GM12878 (cell line): ENCODE results near the gene DBNL. TPM values are rescaled to one million over a fixed set of nuclear protein-coding genes. Genes with fewer than 3 reads are reported as not detected.
A peak's percentile ranks its signal among the peaks of the same experiment; 100 is the strongest.

Source experiments
- RB1 ChIP-seq: fragments of 450-650 bp; formaldehyde crosslinking; IDR thresholded peaks from 2 replicates; pipeline ENCODE4 v1.6.1; 2017; ENCODE audit warnings: mild to moderate bottlenecking, borderline replicate concordance
- ZNF217 ChIP-seq: fragments of 450-650 bp; IDR thresholded peaks from 2 replicates; pipeline ENCODE4 v1.6.1; 2017; ENCODE audit warnings: antibody characterized with exemption, mild to moderate bottlenecking
- ZZZ3 ChIP-seq: IDR thresholded peaks from 2 replicates; pipeline ENCODE4 v1.6.1; 2011; ENCODE audit warnings: low read depth; ENCODE audit not compliant: control insufficient read depth, insufficient read length
- microRNA-seq: library from miRNA; unstranded; fragments of <30 nt; microRNA quantifications from one replicate; pipeline ENCODE4, GENCODE V29; 2018
- polyA plus RNA-seq, 11 experiments: library from polyadenylated mRNA; depleted of rRNA in 4 of 11; unstranded in 6 of 11; stranded (reverse) in 5 of 11; fragments of >200 nt; fragmentation: Nextera tagmentation in 4 of 11; fragmentation: Illumina TruSeq in 1 of 11; extraction: Ambion mirVana in 4 of 11; extraction: Trizol in 1 of 11; gene quantifications; 1 replicate in 1 of 11; 2 replicates in 10 of 11; pipeline versions ENCODE4 v1.2.1 to v1.2.3, GENCODE V29; 2011 to 2016; ENCODE audit warnings: inconsistent platforms in 2 of 11, missing spikeins in 2 of 11, low read depth in 1 of 11
- total RNA-seq, 4 experiments: library from RNA; depleted of rRNA in 3 of 4; stranded (reverse); fragments of >200 nt in 3 of 4; fragmentation: Illumina TruSeq in 1 of 4; extraction: Trizol in 1 of 4; gene quantifications; 2 replicates each; pipeline versions ENCODE4 v1.2.1 to v1.2.3, GENCODE V29; 2013 to 2021

Gene DBNL
- total and polyA plus RNA-seq, 10 of the 15 experiments (the other 5 are each of a cell fraction or from before 2014, with no cell fraction given) = 4.1 to 179 (median 84.3) TPM

DNA sequence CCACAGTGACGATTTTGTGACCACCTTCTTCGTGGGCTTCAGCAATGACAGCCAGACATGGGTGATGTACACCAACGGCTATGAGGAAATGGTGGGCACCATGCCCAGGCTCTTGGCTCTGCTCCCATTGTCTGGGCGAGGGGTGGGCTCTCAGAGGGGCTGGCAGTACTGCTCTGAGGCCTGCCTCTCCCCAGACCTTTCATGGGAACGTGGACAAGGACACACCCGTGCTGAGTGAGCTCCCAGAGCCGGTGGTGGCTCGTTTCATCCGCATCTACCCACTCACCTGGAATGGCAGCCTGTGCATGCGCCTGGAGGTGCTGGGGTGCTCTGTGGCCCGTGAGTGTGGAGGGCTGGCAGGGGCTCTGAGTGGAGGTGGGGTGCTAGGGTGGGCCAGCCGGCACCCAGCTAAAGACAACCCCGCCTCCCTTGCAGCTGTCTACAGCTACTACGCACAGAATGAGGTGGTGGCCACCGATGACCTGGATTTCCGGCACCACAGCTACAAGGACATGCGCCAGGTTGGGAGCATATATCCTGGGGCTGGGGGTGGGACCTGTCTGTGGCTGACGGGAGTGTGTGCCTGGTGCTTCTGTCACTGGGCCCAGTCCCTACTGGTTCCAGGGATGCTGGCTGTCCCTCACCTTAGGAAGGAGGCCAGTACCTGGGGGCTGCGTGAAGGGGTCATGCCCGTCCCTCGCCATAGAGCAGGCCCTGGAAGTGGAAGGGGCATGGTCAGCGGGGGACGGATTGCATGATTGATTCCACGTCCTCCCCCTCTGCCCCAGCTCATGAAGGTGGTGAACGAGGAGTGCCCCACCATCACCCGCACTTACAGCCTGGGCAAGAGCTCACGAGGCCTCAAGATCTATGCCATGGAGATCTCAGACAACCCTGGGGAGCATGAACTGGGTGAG is 66.5 kb downstream of the DBNL start (continued):
- TF ChIP-seq ZZZ3 = no peak
- TF ChIP-seq ZNF217 = no peak
- TF ChIP-seq RB1 = no peak

Small RNA genes within 50 kb of the gene (microRNA-seq; reads per million reads assigned to microRNA genes)
- gene MIR6837 = not detected
- gene MIR6838 = 4.0 reads per million, percentile 23 among the genes with 10 or more reads in this experiment

Other genes with a start within 250 kb of the DBNL start
Only the 7 nearest of the 11 such genes appear.
- 9.9 and 12.3 TPM in 2 replicates for gene UBE2D4, start 118.3 kb upstream of the DBNL start, total RNA-seq (2014; rRNA removed)
- gene UBE2D4, start 118.3 kb upstream of the DBNL start, total RNA-seq (2014; rRNA removed; fragmentation: Illumina TruSeq; extraction: Trizol) = 6.6 and 6.7 TPM in 2 replicates
- 8.9 and 10.9 TPM in 2 replicates for gene UBE2D4, start 118.3 kb upstream of the DBNL start, total RNA-seq (2021)
- 11.3 and 16.6 TPM in 2 replicates for gene UBE2D4, start 118.3 kb upstream of the DBNL start, polyA plus RNA-seq (2011; rRNA removed)
- 8.1 and 10.8 TPM in 2 replicates for gene UBE2D4, start 118.3 kb upstream of the DBNL start, polyA plus RNA-seq (2014; fragmentation: Illumina TruSeq; extraction: Trizol)
- gene UBE2D4, start 118.3 kb upstream of the DBNL start, polyA plus RNA-seq (2014; fragmentation: Nextera tagmentation; extraction: Ambion mirVana) = 1 to 10 TPM; 3.5 to 5.3 TPM
- gene UBE2D4, start 118.3 kb upstream of the DBNL start, polyA plus RNA-seq (2014; rRNA removed) = 9.3 and 11.6 TPM in 2 replicates
- gene UBE2D4, start 118.3 kb upstream of the DBNL start, polyA plus RNA-seq (2016; fragmentation: Nextera tagmentation; extraction: Ambion mirVana) = 10 to 100 TPM; 15.4 to 16.2 TPM
- gene SPDYE1, start 46.8 kb upstream of the DBNL start, total RNA-seq (2014; rRNA removed) = 0.11 TPM in 1 of 2 replicates, not detected in the other
- 0.04 TPM in 1 of 2 replicates, not detected in the other for gene SPDYE1, start 46.8 kb upstream of the DBNL start, total RNA-seq (2014; rRNA removed; fragmentation: Illumina TruSeq; extraction: Trizol)
- not detected in 2 replicates for gene SPDYE1, start 46.8 kb upstream of the DBNL start, total RNA-seq (2021)
- gene SPDYE1, start 46.8 kb upstream of the DBNL start, polyA plus RNA-seq (2011; rRNA removed) = 0.05 TPM in 1 of 2 replicates, not detected in the other
- not detected in 2 replicates for gene SPDYE1, start 46.8 kb upstream of the DBNL start, polyA plus RNA-seq (2014; fragmentation: Illumina TruSeq; extraction: Trizol)
- gene SPDYE1, start 46.8 kb upstream of the DBNL start, polyA plus RNA-seq (2014; fragmentation: Nextera tagmentation; extraction: Ambion mirVana) = under 1 TPM; 0.05 to 0.07 TPM
- gene SPDYE1, start 46.8 kb upstream of the DBNL start, polyA plus RNA-seq (2014; rRNA removed) = not detected in 2 replicates
- 1 to 10 TPM; 1.1 to 1.3 TPM for gene SPDYE1, start 46.8 kb upstream of the DBNL start, polyA plus RNA-seq (2016; fragmentation: Nextera tagmentation; extraction: Ambion mirVana)
- not detected in 2 replicates for gene PGAM2, start 20.9 kb downstream of the DBNL start, total RNA-seq (2014; rRNA removed)
- not detected in 2 replicates for gene PGAM2, start 20.9 kb downstream of the DBNL start, total RNA-seq (2014; rRNA removed; fragmentation: Illumina TruSeq; extraction: Trizol)
- 0.24 TPM in 1 of 2 replicates, not detected in the other for gene PGAM2, start 20.9 kb downstream of the DBNL start, total RNA-seq (2021)
- not detected in 2 replicates for gene PGAM2, start 20.9 kb downstream of the DBNL start, polyA plus RNA-seq (2011; rRNA removed)
- not detected in 2 replicates for gene PGAM2, start 20.9 kb downstream of the DBNL start, polyA plus RNA-seq (2014; fragmentation: Illumina TruSeq; extraction: Trizol)
- gene PGAM2, start 20.9 kb downstream of the DBNL start, polyA plus RNA-seq (2014; fragmentation: Nextera tagmentation; extraction: Ambion mirVana) = not detected
- 0.13 TPM in 1 of 2 replicates, not detected in the other for gene PGAM2, start 20.9 kb downstream of the DBNL start, polyA plus RNA-seq (2014; rRNA removed)
- gene PGAM2, start 20.9 kb downstream of the DBNL start, polyA plus RNA-seq (2016; fragmentation: Nextera tagmentation; extraction: Ambion mirVana) = not detected
- 23.3 and 24.8 TPM in 2 replicates for gene POLM, start 37.8 kb downstream of the DBNL start, total RNA-seq (2014; rRNA removed)
- 13.5 and 14.1 TPM in 2 replicates for gene POLM, start 37.8 kb downstream of the DBNL start, total RNA-seq (2014; rRNA removed; fragmentation: Illumina TruSeq; extraction: Trizol)
- 33.8 and 37.8 TPM in 2 replicates for gene POLM, start 37.8 kb downstream of the DBNL start, total RNA-seq (2021)
- 11.0 and 15.9 TPM in 2 replicates for gene POLM, start 37.8 kb downstream of the DBNL start, polyA plus RNA-seq (2011; rRNA removed)
- gene POLM, start 37.8 kb downstream of the DBNL start, polyA plus RNA-seq (2014; fragmentation: Illumina TruSeq; extraction: Trizol) = 8.0 and 16.1 TPM in 2 replicates
- gene POLM, start 37.8 kb downstream of the DBNL start, polyA plus RNA-seq (2014; fragmentation: Nextera tagmentation; extraction: Ambion mirVana) = 1 to 10 TPM; 3.1 to 4.6 TPM
- gene POLM, start 37.8 kb downstream of the DBNL start, polyA plus RNA-seq (2014; rRNA removed) = 39.4 and 41.5 TPM in 2 replicates
- gene POLM, start 37.8 kb downstream of the DBNL start, polyA plus RNA-seq (2016; fragmentation: Nextera tagmentation; extraction: Ambion mirVana) = 10 to 100 TPM; 22.0 to 23.2 TPM
- 0.06 TPM in 1 of 2 replicates, not detected in the other for gene AEBP1, start 59.6 kb downstream of the DBNL start, total RNA-seq (2014; rRNA removed)
- not detected in 2 replicates for gene AEBP1, start 59.6 kb downstream of the DBNL start, total RNA-seq (2014; rRNA removed; fragmentation: Illumina TruSeq; extraction: Trizol)
- gene AEBP1, start 59.6 kb downstream of the DBNL start, total RNA-seq (2021) = 0.16 and 0.23 TPM in 2 replicates
- 0.09 and 0.20 TPM in 2 replicates for gene AEBP1, start 59.6 kb downstream of the DBNL start, polyA plus RNA-seq (2011; rRNA removed)
- not detected in 2 replicates for gene AEBP1, start 59.6 kb downstream of the DBNL start, polyA plus RNA-seq (2014; fragmentation: Illumina TruSeq; extraction: Trizol)
- gene AEBP1, start 59.6 kb downstream of the DBNL start, polyA plus RNA-seq (2014; fragmentation: Nextera tagmentation; extraction: Ambion mirVana) = not detected
- gene AEBP1, start 59.6 kb downstream of the DBNL start, polyA plus RNA-seq (2014; rRNA removed) = 0.08 TPM in 1 of 2 replicates, not detected in the other
- gene AEBP1, start 59.6 kb downstream of the DBNL start, polyA plus RNA-seq (2016; fragmentation: Nextera tagmentation; extraction: Ambion mirVana) = under 1 TPM in 1 of 2 experiments, not detected in 1; 0.11 TPM
- gene POLD2, start 78.8 kb downstream of the DBNL start, total RNA-seq (2014; rRNA removed) = 149 and 169 TPM in 2 replicates
- gene POLD2, start 78.8 kb downstream of the DBNL start, total RNA-seq (2014; rRNA removed; fragmentation: Illumina TruSeq; extraction: Trizol) = 97.5 and 105 TPM in 2 replicates
- gene POLD2, start 78.8 kb downstream of the DBNL start, total RNA-seq (2021) = 169 TPM in 2 replicates
- 113 and 179 TPM in 2 replicates for gene POLD2, start 78.8 kb downstream of the DBNL start, polyA plus RNA-seq (2011; rRNA removed)
- 61.8 and 118 TPM in 2 replicates for gene POLD2, start 78.8 kb downstream of the DBNL start, polyA plus RNA-seq (2014; fragmentation: Illumina TruSeq; extraction: Trizol)
- gene POLD2, start 78.8 kb downstream of the DBNL start, polyA plus RNA-seq (2014; fragmentation: Nextera tagmentation; extraction: Ambion mirVana) = 10 to 100 TPM; 19.1 to 42.7 TPM
- gene POLD2, start 78.8 kb downstream of the DBNL start, polyA plus RNA-seq (2014; rRNA removed) = 193 and 194 TPM in 2 replicates
- 100 to 1,000 TPM; 266 to 287 TPM for gene POLD2, start 78.8 kb downstream of the DBNL start, polyA plus RNA-seq (2016; fragmentation: Nextera tagmentation; extraction: Ambion mirVana)
- not detected in 2 replicates for gene MYL7, start 96.6 kb downstream of the DBNL start, total RNA-seq (2014; rRNA removed)
- gene MYL7, start 96.6 kb downstream of the DBNL start, total RNA-seq (2014; rRNA removed; fragmentation: Illumina TruSeq; extraction: Trizol) = not detected in 2 replicates
- gene MYL7, start 96.6 kb downstream of the DBNL start, total RNA-seq (2021) = not detected in 2 replicates
- gene MYL7, start 96.6 kb downstream of the DBNL start, polyA plus RNA-seq (2011; rRNA removed) = not detected in 2 replicates
- not detected in 2 replicates for gene MYL7, start 96.6 kb downstream of the DBNL start, polyA plus RNA-seq (2014; fragmentation: Illumina TruSeq; extraction: Trizol)
- gene MYL7, start 96.6 kb downstream of the DBNL start, polyA plus RNA-seq (2014; fragmentation: Nextera tagmentation; extraction: Ambion mirVana) = not detected
- gene MYL7, start 96.6 kb downstream of the DBNL start, polyA plus RNA-seq (2014; rRNA removed) = not detected in 2 replicates
- 1 to 10 TPM in 1 of 2 experiments, not detected in 1; 1.9 TPM for gene MYL7, start 96.6 kb downstream of the DBNL start, polyA plus RNA-seq (2016; fragmentation: Nextera tagmentation; extraction: Ambion mirVana)